PFSK-1 (cell line): ENCODE measurements around the gene LOXL1.

Source experiments
- POLR2AphosphoS5 ChIP-seq: IDR thresholded peaks from 2 replicates; pipeline ENCODE4 v1.6.1; 2012; ENCODE audit warnings: low read depth, mild to moderate bottlenecking, control low read depth, low read length, moderate library complexity
- TAF1 ChIP-seq: IDR thresholded peaks from 2 replicates; pipeline ENCODE4 v1.6.1; 2012; ENCODE audit warnings: low read length, control low read depth, borderline replicate concordance; ENCODE audit not compliant: insufficient read depth
- TF ChIP-seq, protein P1 (sequence below), 2 experiments: IDR thresholded peaks; 2 replicates each; pipeline versions ENCODE4 v1.6.1 to v1.8.0; 2011 to 2012; ENCODE audit warnings: low read depth in 2 of 2, low read length in 2 of 2, control low read depth in 1 of 2, inconsistent platforms in 1 of 2, mild to moderate bottlenecking in 1 of 2, moderate library complexity in 1 of 2; ENCODE audit not compliant: insufficient read depth in 1 of 2

GRCh38 chr15:73924171-73924921 lies 1.9 kb upstream of the LOXL1 start:
- TF ChIP-seq TAF1 (no peak), POLR2AphosphoS5 (no peak; the same call in 1 of the 2 replicates)
- TF ChIP-seq, protein P1, sequence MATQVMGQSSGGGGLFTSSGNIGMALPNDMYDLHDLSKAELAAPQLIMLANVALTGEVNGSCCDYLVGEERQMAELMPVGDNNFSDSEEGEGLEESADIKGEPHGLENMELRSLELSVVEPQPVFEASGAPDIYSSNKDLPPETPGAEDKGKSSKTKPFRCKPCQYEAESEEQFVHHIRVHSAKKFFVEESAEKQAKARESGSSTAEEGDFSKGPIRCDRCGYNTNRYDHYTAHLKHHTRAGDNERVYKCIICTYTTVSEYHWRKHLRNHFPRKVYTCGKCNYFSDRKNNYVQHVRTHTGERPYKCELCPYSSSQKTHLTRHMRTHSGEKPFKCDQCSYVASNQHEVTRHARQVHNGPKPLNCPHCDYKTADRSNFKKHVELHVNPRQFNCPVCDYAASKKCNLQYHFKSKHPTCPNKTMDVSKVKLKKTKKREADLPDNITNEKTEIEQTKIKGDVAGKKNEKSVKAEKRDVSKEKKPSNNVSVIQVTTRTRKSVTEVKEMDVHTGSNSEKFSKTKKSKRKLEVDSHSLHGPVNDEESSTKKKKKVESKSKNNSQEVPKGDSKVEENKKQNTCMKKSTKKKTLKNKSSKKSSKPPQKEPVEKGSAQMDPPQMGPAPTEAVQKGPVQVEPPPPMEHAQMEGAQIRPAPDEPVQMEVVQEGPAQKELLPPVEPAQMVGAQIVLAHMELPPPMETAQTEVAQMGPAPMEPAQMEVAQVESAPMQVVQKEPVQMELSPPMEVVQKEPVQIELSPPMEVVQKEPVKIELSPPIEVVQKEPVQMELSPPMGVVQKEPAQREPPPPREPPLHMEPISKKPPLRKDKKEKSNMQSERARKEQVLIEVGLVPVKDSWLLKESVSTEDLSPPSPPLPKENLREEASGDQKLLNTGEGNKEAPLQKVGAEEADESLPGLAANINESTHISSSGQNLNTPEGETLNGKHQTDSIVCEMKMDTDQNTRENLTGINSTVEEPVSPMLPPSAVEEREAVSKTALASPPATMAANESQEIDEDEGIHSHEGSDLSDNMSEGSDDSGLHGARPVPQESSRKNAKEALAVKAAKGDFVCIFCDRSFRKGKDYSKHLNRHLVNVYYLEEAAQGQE (IDR thresholded peaks at IDR 0.05; ENCODE audit: insufficient read depth in 1 of 2, low read depth in 2 of 2, low read length in 2 of 2), result no peak
